NCI-H510A treated with DMSO at 0.1 percent for 48 hours (cell line): ENCODE data around the gene SH3GL1.
A peak's percentile ranks its signal among the peaks of the same experiment; 100 is the strongest.
"Not testable (repeated sequence)": the region's sequence is repeated elsewhere in the genome, so short reads cannot be mapped to it uniquely, and the experiment has no call there.

ENCODE experiments used
- DNase-seq: peaks from one replicate; lab custom pipeline; 2025; lab: John Stamatoyannopoulos, UW

Gene SH3GL1

DNA sequence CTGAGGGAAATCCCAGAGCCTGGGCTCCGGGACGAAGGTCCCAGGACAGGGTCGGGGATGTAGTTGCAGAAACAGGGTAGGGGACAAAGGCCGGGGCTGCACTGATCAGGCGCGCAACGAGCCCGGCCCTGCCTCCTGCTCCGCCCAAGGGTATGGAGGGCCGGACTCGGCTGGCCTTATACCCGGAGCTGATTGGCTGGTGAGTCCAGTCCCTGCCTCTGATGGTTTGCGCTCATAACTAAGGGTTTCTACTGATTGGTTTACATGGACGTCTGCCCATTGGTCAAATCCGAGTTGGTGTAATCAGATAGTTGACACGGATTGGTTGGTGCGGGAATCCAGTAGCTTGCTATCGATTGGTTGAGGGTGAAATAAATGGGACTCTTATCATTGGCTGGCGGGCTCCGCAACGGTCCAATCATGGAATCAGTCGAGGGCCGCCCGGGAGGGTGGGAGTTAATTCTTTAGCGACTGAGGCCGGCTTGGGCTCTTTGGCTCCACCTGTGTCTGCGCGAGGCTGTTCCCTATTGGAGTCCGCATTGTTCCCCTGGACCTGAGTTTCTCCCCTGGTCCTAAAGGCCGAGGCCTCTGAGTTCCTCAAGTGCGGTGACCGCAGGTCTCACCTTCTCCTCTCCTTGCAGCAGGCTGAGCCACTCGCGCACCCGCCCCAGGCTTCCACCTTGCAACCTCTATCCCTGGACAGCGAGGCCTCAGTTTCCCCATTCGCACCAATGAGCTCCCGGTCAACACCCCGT, 57.6 kb downstream of the SH3GL1 start:
- peak; percentile 100 for DNase-seq

DNA sequence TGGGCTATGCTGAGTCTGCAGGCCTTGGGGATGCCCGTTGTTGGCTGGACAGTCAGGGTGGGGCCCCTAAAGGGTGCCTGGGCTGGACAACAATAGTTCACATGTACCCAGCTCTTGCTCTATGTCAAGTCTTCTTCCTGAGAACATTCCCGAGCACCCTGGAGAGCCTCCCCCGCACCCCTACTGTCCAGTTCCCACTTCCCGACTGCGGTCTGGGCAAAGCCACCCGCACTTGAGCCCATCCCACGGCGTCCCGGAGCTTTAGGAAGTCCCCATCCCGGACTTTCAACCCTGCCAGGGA, 58.1 kb downstream of the SH3GL1 start:
- no peak for DNase-seq

- DNase-seq: peak; percentile 78
These were observed 61.6 kb downstream of the SH3GL1 start, which contains the start of gene STAP2 for GRCh38 chr19:4338441-4339355. TSS of gene STAP2 (minus strand) at chr19:4338827. CDS start at chr19:4338753, 74 bp downstream.

DNA sequence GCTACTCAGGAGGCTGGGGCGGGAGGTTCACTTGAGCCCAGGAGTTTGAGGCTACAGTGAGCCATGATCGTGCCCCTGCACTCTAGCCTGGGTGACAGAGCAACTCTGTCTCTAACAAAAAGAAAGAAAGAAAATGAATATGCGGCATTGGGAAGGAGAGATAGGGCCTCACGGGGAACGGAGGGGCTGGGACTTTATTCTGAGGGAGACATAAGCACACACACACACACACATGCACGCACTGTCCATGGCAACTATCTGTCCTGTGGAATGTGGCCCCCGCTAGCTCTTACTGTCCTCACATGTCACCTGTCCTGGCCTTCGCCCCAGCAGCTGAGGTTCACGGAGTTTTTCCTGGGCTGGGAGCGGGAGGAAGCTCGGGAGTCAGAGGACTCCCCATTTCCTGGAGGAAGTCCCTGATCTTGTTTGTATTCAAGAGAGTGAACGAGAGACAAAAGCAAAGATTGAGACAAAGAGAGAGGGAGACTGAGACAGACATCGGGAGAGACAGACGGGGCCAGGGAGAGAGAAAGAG, 62.4 kb downstream of the SH3GL1 start:
- peak; percentile 50 for DNase-seq

DNA sequence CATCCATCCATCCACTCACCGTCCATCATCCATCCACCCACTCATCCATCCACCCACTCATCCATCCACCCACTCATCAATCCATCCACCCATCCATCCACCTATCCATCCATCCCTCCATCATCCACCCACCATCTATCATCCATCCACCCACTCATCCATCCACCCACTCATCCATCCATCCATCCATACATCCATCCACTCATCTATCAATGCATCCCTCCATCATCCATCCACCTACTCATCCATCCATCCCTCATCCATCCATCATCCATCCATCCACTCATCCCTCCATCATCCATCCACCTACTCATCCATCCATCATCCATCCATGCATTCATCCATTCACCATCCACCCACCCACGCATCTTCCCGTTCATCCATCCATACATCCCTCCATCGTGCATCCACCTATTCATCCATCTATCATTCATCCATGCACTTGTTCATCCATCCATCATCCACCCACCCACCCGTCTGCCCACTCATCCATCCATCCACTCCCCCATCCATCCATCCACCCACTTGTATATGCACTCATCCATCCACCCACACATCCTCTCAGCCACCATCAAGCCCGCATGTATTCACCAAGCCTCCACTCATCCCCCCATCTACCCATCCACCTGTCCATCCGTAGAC, 65.3 kb downstream of the SH3GL1 start:
- DNase-seq: no peak

- no peak for DNase-seq
These were observed 70.5 kb downstream of the SH3GL1 start for GRCh38 chr19:4329858-4330257.

- not testable (repeated sequence) for DNase-seq
These were observed 71.2 kb downstream of the SH3GL1 start for GRCh38 chr19:4328991-4329681.

- peak; percentile 40 for DNase-seq
These were observed 71.9 kb downstream of the SH3GL1 start for GRCh38 chr19:4328243-4328990.

DNA sequence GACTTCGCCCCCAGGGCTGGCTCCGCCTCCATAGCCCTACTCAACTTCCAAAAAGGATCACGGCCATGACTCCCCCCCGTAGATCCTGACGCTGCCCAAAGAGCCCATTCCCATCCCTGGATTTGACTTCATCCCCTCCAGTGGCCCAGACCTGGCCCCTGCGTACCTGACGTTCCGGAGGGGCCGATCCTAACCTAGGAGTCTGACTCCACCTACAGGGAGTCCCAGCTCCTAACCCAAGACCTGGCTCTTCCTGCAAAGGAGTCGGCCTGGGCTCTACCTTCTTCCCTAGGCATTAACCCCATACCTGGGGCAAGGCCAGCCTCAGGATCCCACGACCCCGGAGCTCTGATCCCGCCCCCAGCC, 72.5 kb downstream of the SH3GL1 start:
- no peak for DNase-seq

- DNase-seq: no peak
These were observed 73.0 kb downstream of the SH3GL1 start for GRCh38 chr19:4327252-4327876.

DNA sequence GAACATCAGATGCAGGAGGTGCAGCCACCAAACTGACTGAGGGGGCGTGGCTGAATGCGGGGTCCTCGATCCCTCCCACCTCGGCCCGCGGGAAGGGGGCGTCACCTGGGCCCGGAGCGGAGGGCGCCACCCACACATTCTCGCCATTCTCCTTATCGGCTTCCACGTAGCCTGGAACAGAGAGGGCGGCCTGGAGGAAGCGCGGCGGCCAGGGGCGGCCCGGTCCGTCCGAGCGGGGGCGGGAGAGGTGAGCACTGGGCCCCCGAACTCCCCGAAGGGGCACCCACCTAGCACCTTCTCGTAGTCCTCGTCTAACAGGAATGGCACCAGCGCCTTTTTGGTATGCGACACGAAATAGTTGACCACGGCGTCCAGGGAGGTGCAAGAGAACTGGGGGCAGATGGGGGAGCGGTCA, 73.5 kb downstream of the SH3GL1 start:
- no peak for DNase-seq

GRCh38 chr19:4326215-4326836, 74.0 kb downstream of the SH3GL1 start:
- no peak for DNase-seq

GRCh38 chr19:4324228-4324627, 76.1 kb downstream of the SH3GL1 start:
- no peak for DNase-seq

- DNase-seq: no peak
These were observed 76.7 kb downstream of the SH3GL1 start for GRCh38 chr19:4323692-4324091.

DNA sequence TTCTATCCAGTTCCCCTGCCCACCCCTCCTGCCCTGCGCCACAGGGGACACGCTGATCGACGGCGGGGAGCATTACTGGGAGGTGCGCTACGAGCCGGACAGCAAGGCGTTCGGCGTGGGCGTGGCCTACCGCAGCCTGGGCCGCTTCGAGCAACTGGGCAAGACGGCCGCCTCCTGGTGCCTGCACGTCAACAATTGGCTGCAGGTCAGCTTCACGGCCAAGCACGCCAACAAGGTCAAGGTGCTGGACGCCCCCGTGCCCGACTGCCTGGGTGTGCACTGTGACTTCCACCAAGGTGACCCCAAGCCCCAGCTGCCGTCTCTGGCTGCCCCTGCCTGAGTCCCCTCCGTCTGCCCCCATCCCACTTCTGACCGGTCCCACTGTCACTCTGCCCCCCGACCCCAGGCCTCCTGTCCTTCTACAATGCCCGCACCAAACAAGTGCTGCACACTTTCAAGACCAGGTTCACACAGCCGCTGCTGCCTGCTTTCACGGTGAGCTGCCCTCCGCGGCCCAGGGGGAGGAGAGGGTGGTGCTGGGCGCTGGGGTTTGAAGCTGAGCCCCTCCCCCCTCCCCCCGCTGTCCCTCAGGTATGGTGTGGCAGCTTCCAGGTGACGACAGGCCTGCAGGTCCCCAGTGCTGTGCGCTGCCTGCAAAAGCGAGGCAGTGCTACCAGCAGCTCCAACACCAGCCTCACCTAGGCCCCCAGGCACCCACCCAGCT, 77.2 kb downstream of the SH3GL1 start:
- no peak for DNase-seq

GRCh38 chr19:4320419-4320818, 79.9 kb downstream of the SH3GL1 start:
- DNase-seq: no peak

DNA sequence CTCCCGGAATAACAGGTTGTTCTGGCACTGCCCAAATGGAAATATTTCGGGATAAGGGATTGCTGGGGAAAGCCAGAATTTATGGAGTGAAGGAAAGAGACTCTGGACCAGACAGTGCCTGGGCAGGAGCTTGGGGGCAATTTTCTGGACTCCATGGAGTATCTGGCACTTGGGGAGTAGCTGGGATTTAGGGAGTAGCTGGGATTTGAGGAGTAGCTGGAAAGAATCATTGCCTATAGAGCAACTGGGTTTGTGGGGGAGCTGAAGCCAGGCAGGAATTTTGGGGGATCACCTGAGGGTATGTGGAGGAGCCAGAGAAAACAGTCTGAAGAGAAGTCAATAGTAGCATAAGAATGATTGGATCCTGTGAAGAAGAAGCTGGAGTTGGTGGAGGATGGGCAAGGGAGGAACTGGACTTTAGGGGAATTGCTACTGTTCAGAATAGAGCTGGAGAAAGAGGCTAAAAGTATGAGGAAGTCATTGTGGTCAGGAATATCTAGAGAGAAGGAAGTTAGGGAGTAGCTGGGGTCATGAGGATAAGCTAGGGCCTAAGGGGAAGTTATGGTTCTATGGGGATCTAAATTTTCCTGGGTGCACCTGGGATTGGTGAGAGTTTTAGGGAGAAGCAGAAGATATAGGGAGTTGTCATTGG, 81.2 kb downstream of the SH3GL1 start:
- DNase-seq: no peak

DNA sequence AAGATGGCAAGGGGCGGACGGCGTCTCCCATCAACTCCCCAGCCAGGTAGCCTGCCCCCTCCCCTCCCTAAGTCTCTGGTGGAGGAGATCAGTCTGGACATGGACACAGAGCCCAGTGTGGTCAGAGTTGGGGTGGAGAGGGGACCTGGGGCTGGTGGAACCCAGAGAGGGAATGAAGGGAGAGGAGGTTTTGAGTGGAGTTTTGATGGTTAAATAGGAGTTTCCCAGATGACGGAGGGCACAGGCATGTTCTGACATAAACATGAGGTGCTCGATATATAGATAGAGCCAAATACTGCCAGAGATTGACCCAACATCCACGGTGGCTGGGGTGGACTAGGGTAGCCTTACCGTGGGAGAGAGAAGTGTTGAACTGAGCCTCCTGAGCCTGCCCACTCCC, 81.9 kb downstream of the SH3GL1 start:
- no peak for DNase-seq

DNA sequence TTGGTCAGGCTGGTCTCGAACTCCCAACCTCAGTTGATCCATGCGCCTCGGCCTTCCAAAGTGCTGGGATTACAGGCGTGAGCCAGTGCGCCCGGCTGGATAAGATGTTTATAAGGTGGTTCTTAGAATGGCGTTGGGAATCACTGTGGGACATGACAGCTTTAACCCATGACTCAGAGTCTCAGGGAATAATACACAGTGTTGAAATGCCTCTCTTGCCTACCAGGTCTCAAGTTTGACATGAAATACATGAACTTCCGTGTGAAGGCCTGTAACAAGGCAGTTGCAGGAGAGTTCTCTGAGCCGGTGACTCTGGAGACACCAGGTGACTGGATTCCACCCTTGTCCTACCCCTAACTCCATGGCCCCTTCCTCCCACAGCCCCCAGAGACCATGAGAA, 83.4 kb downstream of the SH3GL1 start:
- DNase-seq: no peak
